Small intestine (tissue), 7 donors: ENCODE data around the gene TREML4. TPM values are rescaled to one million over a fixed set of nuclear protein-coding genes. Genes with fewer than 3 reads are reported as not detected.

ENCODE experiments used
- DNase-seq, 2 donors: peaks; one replicate each; pipeline versions ENCODE4 v3.0.0 to v3.0.0-alpha.2; 2013
- FAIRE-seq: peaks from 2 replicates; lab custom pipeline; 2012; peaks lifted over from hg19 to GRCh38; lab: Jason Lieb, UNC
- H3K27ac ChIP-seq, 3 donors: one replicate each; pipeline ENCODE4 v1.5.1; 2013; ENCODE audit warnings: low read length in 2 of 3, mild to moderate bottlenecking in 2 of 3, control low read depth in 1 of 3, inconsistent platforms in 1 of 3, low read depth in 1 of 3, moderate library complexity in 1 of 3
- H3K27me3 ChIP-seq, 3 donors: one replicate each; pipeline ENCODE4 v1.6.1; 2013; ENCODE audit warnings: low read length in 3 of 3, inconsistent platforms in 1 of 3; ENCODE audit not compliant: control insufficient read depth in 3 of 3, insufficient read depth in 3 of 3
- H3K36me3 ChIP-seq, 3 donors: one replicate each; pipeline ENCODE4 v1.6.1; 2013; ENCODE audit warnings: low read length in 3 of 3, inconsistent platforms in 1 of 3, low read depth in 1 of 3, mild to moderate bottlenecking in 1 of 3, moderate library complexity in 1 of 3; ENCODE audit not compliant: control insufficient read depth in 3 of 3, insufficient read depth in 2 of 3
- H3K4me1 ChIP-seq, 3 donors: one replicate each; pipeline ENCODE4 v1.6.1; 2013; ENCODE audit warnings: low read length in 2 of 3, inconsistent platforms in 1 of 3, low read depth in 1 of 3, mild to moderate bottlenecking in 1 of 3, moderate library complexity in 1 of 3; ENCODE audit not compliant: control insufficient read depth in 3 of 3, insufficient read depth in 2 of 3
- H3K4me3 ChIP-seq, 3 donors: one replicate each; pipeline ENCODE4 v1.5.1; 2013; ENCODE audit warnings: low read length in 3 of 3, control low read depth in 1 of 3, inconsistent platforms in 1 of 3, low read depth in 1 of 3, mild to moderate bottlenecking in 1 of 3, moderate library complexity in 1 of 3
- H3K9me3 ChIP-seq, 2 donors: one replicate each; pipeline ENCODE4 v1.6.1; 2013; ENCODE audit warnings: low read depth in 1 of 2, low read length in 1 of 2; ENCODE audit not compliant: control insufficient read depth in 2 of 2, insufficient read depth in 1 of 2
- WGBS, 3 donors: extraction: QIAGEN DNeasy Blood & Tissue Kit; methylation state at CpG; one replicate each; pipeline ENCODE4 v1.1.7; 2013; 5-methylcytosine and 5-hydroxymethylcytosine counted together
- polyA plus RNA-seq, 4 donors: library from polyadenylated mRNA; stranded (reverse) in 3 of 4; unstranded in 1 of 4; fragments of 200-250 nt in 3 of 4; fragments of 120-200 nt in 1 of 4; gene quantifications; one replicate each; pipeline versions ENCODE4 v1.2.1 to v1.2.3, GENCODE V29; 2013
- donor health status: healthy with polysubstance abuse.
- donor health status: control.
- donor health status: control.
- donor health status: Bipolar disorder and iron deficiency.
- donor health status: healthy.

The TREML4 gene
- polyA plus RNA-seq, 4 donors, result not detected

GRCh38 chr6:41199552-41200246 lies 28.4 kb upstream of the TREML4 start:
- Histone ChIP-seq H3K27me3 (peaks cover 0 to 11% (median 0%) of the 10 kb centered on the region in 3 donors), H3K4me3 (no peak overlapping the region), H3K27ac (peak overlapping the region in 1 of 3 donors; percentile 57), H3K9me3 (no peaks in the 10 kb centered on the region), H3K4me1 (peaks cover 0 to 9% (median 2%) of the 10 kb centered on the region in 3 donors), H3K36me3 (no peaks in the 10 kb centered on the region)
- FAIRE-seq (no peak), DNase-seq (peak in 1 of 2 donors; percentile 6)
- WGBS, 3 donors, result 70 to 76% (median 75%) methylated on average over 1 of the region's 1 CpG

DNA sequence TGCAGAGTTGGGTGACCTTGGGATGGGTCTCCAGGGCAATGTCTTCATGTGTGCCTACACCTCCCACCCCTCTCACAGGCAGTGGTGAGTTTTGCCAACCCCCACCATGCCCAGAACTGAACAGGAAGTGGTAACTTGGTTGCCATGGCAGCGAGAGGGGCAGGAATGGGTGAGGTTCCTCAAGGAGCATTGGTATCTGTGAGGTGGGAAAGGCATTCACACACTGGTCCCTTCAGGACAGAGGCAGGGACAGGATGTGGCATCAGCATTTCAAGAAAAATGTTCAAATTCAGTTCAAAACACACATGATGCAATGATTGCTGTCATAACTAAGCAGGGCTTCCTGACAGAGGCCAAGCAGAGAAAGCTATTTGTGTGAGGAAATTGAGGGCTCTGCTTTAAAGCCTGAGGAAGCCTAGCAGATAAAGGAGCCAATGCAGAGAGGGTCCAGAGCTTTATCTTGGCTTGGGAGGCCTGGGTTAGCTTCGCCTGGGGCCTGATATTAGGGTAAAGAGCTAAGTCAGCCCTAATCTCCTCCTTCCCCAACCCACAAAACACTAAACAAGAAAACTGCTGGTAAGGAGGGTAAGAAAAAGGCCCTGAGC lies 27.8 kb upstream of the TREML4 start:
- H3K27me3 ChIP-seq, result peaks cover 0 to 11% (median 0%) of the 10 kb centered on the region in 3 donors
- 63 to 81% (median 72%) methylated on average over 2 of the region's 2 CpGs for WGBS, 3 donors
- DNase-seq (peak in 1 of 2 donors; percentile 22), FAIRE-seq (no peak)
- H3K27ac ChIP-seq, result peak overlapping the region in 1 of 3 donors; percentile 61
- H3K4me1 ChIP-seq, result peaks cover 0 to 9% (median 2%) of the 10 kb centered on the region in 3 donors
- H3K36me3 ChIP-seq, result no peaks in the 10 kb centered on the region
- no peaks in the 10 kb centered on the region for H3K9me3 ChIP-seq
- no peak overlapping the region for H3K4me3 ChIP-seq

GRCh38 chr6:41200901-41201763 lies 27.0 kb upstream of the TREML4 start, which contains the start of gene TREML2:
Gene TREML2 (minus strand): TSS chr6:41201149. CDS start chr6:41201008, 141 bp downstream.
- DNase-seq, result peak in 1 of 2 donors; percentile 5
- 29 to 51% (median 45%) methylated on average over 12 of the region's 12 CpGs for WGBS, 3 donors
- Histone ChIP-seq H3K4me1 (peaks cover 0 to 9% (median 2%) of the 10 kb centered on the region in 3 donors), H3K4me3 (no peak within 1 kb of the TSS), H3K36me3 (no peaks in the 10 kb centered on the region), H3K27ac (peak within 1 kb of the TSS in 1 of 3 donors; percentile 61), H3K9me3 (no peaks in the 10 kb centered on the region), H3K27me3 (peaks cover 0 to 7% (median 0%) of the 10 kb centered on the region in 3 donors)
- no peak for FAIRE-seq

DNA sequence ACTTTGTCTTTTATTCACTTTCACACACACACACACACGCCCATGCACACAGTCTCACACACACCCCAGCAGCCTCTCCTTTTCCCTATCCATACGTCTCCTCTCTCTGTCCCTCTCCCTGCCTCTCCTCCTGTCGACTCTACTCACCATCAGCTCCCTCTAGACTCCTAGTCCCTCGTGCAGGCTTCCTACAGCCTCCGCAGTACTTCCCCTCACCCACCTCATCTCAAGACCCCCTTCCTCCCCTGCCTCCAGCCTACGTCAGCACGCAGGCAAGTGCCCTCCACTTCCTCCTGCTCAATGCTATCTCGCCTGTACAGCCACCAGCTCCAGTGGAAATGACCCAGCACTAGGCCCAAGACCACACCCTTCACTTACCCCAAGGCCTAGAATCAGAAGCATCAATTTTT lies 26.4 kb upstream of the TREML4 start:
- Histone ChIP-seq H3K27me3 (peaks cover 0 to 7% (median 0%) of the 10 kb centered on the region in 3 donors), H3K4me1 (peaks cover 0 to 9% (median 2%) of the 10 kb centered on the region in 3 donors), H3K9me3 (no peaks in the 10 kb centered on the region), H3K27ac (peak overlapping the region in 1 of 3 donors; percentile 61), H3K4me3 (no peak overlapping the region), H3K36me3 (no peaks in the 10 kb centered on the region)
- WGBS, 3 donors, result 57 to 69% (median 62%) methylated on average over 8 of the region's 8 CpGs
- DNase-seq (no peak), FAIRE-seq (no peak)

GRCh38 chr6:41204156-41204555 lies 24.0 kb upstream of the TREML4 start:
- H3K4me1 ChIP-seq, result peaks cover 0 to 10% (median 2%) of the 10 kb centered on the region in 3 donors
- no peak for FAIRE-seq
- WGBS, 3 donors, result 75 to 79% (median 77%) methylated on average over 1 of the region's 1 CpG
- no peaks in the 10 kb centered on the region for H3K27me3 ChIP-seq
- H3K27ac ChIP-seq, result no peak overlapping the region
- H3K4me3 ChIP-seq, result no peak overlapping the region
- no peak for DNase-seq
- no peaks in the 10 kb centered on the region for H3K36me3 ChIP-seq
- peaks cover 0 to 5% of the 10 kb centered on the region in 2 donors for H3K9me3 ChIP-seq

DNA sequence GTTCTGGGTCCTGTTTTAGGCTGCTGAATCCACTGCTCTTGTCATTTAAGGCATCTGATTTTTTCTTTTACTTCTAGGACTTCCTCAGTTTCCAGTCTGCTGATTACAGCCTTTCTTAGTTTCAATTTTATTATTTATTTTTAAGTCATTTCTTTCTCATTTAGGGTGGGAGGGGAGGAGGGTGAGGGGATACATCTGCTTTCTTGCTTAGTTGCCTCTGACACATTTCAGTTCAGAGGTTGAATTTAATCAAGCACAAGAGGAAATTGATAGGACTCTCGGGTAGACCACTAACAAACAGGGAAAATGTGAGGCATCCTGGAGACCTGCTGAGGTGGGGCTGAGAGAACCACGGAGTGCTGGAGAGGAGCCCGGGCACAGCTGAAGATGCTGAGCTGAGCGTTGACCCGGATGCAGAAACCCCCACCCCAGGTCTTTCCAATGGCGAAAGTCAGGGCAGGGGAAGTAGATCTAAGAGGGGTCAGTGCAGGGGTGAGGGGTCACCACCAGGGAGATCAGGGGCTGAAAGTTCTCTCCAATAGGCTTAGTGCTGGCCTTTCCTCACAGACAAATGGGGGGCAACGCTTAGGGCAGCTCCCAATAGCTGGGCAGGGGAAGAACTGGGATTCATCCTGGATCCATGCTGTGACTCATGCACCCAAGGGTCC lies 19.6 kb upstream of the TREML4 start:
- WGBS, 3 donors, result 73 to 84% (median 83%) methylated on average over 7 of the region's 7 CpGs
- DNase-seq (no peak), FAIRE-seq (no peak)
- Histone ChIP-seq H3K27me3 (no peaks in the 10 kb centered on the region), H3K27ac (no peak overlapping the region), H3K36me3 (no peaks in the 10 kb centered on the region), H3K4me3 (no peak overlapping the region), H3K9me3 (peaks cover 0 to 5% of the 10 kb centered on the region in 2 donors), H3K4me1 (peaks cover 0 to 6% (median 0%) of the 10 kb centered on the region in 3 donors)

- WGBS, 3 donors, result 62 to 82% (median 69%) methylated on average over 5 of the region's 5 CpGs
- DNase-seq, result peak in 1 of 2 donors; percentile 57
- Histone ChIP-seq H3K9me3 (peaks cover 0 to 10% of the 10 kb centered on the region in 2 donors), H3K4me1 (peaks cover 0 to 6% (median 0%) of the 10 kb centered on the region in 3 donors), H3K4me3 (no peak overlapping the region), H3K36me3 (no peaks in the 10 kb centered on the region), H3K27ac (peak overlapping the region in 1 of 3 donors; percentile 29), H3K27me3 (peaks cover 0 to 2% (median 0%) of the 10 kb centered on the region in 3 donors)
- no peak for FAIRE-seq
Observed at GRCh38 chr6:41209547-41210320, 18.4 kb upstream of the TREML4 start.
